GM21786 (cell line): ENCODE data around the gene DIRAS1.
"Not testable (repeated sequence)": the region's sequence is repeated elsewhere in the genome, so short reads cannot be mapped to it uniquely, and the experiment has no call there.

Experiments used
- ATAC-seq: cut with Tn5 transposase; IDR thresholded peaks from one replicate; pipeline ENCODE4 v1.9.1; 2021; ENCODE audit not compliant: unreplicated experiment

The DIRAS1 gene

GRCh38 chr19:2679439-2679838 is 41.7 kb downstream of the DIRAS1 start:
- ATAC-seq, result no peak

GRCh38 chr19:2678948-2679347 is 42.2 kb downstream of the DIRAS1 start:
- not testable (repeated sequence) for ATAC-seq

- peak; percentile 43 for ATAC-seq
These were observed 43.0 kb downstream of the DIRAS1 start for GRCh38 chr19:2678044-2678671.

GRCh38 chr19:2676823-2677222 is 44.3 kb downstream of the DIRAS1 start:
- ATAC-seq, result no peak

GRCh38 chr19:2675892-2676291 is 45.3 kb downstream of the DIRAS1 start:
- ATAC-seq, result no peak

GRCh38 chr19:2670217-2670616 is 51.0 kb downstream of the DIRAS1 start:
- no peak for ATAC-seq

- no peak for ATAC-seq
These were observed 52.9 kb downstream of the DIRAS1 start for GRCh38 chr19:2668175-2668763.

- not testable (repeated sequence) for ATAC-seq
These were observed 53.8 kb downstream of the DIRAS1 start for GRCh38 chr19:2667349-2667748.

- ATAC-seq, result no peak
These were observed 54.7 kb downstream of the DIRAS1 start for GRCh38 chr19:2666344-2666994.

GRCh38 chr19:2665103-2665502 is 56.1 kb downstream of the DIRAS1 start:
- no peak for ATAC-seq
